Endothelial cell of umbilical vein (primary cell): ENCODE results near the gene BAZ1B. TPM values are rescaled to one million over a fixed set of nuclear protein-coding genes. Genes with fewer than 3 reads are reported as not detected.

ENCODE experiments used
- BruUV-seq: library from RNA; stranded (reverse); fragments of 400-500 nt; replicated peaks from 2 replicates; lab custom pipeline; 2021; lab: Mats Ljungman, UMichigan
- CTCF ChIA-PET: fragments of 300-600, 350-600 bp; sonication (Branson Sonifier 250); formaldehyde crosslinking; loops from one replicate; lab custom pipeline; 2021; ENCODE audit warnings: antibody characterized with exemption, inconsistent platforms; lab: Charles Lee
- POLR2A ChIA-PET: fragments of 300-600, 350-600 bp; sonication (Branson Sonifier 250); formaldehyde crosslinking; loops from one replicate; lab custom pipeline; 2021; ENCODE audit warnings: antibody characterized with exemption, inconsistent platforms; lab: Charles Lee
- DNase-seq: peaks from one replicate; pipeline ENCODE4 v3.0.0-alpha.2; 2011; ENCODE audit warnings: low read depth, low spot score
- FAIRE-seq: peaks from 2 replicates; lab custom pipeline; 2011; peaks lifted over from hg19 to GRCh38; lab: Jason Lieb, UNC
- H2AFZ ChIP-seq: 2 replicates; pipeline ENCODE4 v1.6.0; 2012; ENCODE audit warnings: low read depth, low read length, control low read depth, inconsistent platforms
- H3K27ac ChIP-seq: 2 replicates; pipeline ENCODE4 v1.5.1; 2011; ENCODE audit warnings: low read depth, mild to moderate bottlenecking, control low read depth, low read length, moderate library complexity; ENCODE audit not compliant: insufficient read depth
- H3K27me3 ChIP-seq, 2 experiments: 2 replicates each; pipeline versions ENCODE4 v1.6.0 to v1.6.1; 2011; ENCODE audit warnings: low read length in 2 of 2, mixed read lengths in 1 of 2; ENCODE audit not compliant: control insufficient read depth in 2 of 2, insufficient read depth in 2 of 2
- H3K36me3 ChIP-seq, 2 experiments: 2 replicates in 1 of 2; 3 replicates in 1 of 2; pipeline ENCODE4 v1.5.1; 2011; ENCODE audit warnings: low read length in 2 of 2, mild to moderate bottlenecking in 1 of 2, moderate library complexity in 1 of 2; ENCODE audit not compliant: control insufficient read depth in 2 of 2, insufficient read depth in 2 of 2; ENCODE audit errors: extremely low read depth in 1 of 2
- H3K4me1 ChIP-seq: 3 replicates; pipeline ENCODE4 v1.5.1; 2011; ENCODE audit warnings: mild to moderate bottlenecking, low read length; ENCODE audit not compliant: control insufficient read depth, insufficient read depth; ENCODE audit errors: extremely low read depth
- H3K4me2 ChIP-seq: 2 replicates; pipeline ENCODE4 v1.6.1; 2011; ENCODE audit warnings: low read length, control low read depth, mixed read lengths; ENCODE audit not compliant: insufficient read depth
- H3K4me3 ChIP-seq, 3 experiments: fragments of 200-600 bp in 1 of 3; sonication (generic), shearing (Covaris generic) in 1 of 3; replicated peaks in 1 of 3; 2 replicates each; pipeline ENCODE4 v1.5.1; 2011 to 2016; ENCODE audit warnings: control low read depth in 3 of 3, low read length in 3 of 3, mild to moderate bottlenecking in 2 of 3, inconsistent platforms in 1 of 3, low read depth in 1 of 3, moderate library complexity in 1 of 3; ENCODE audit not compliant: insufficient read depth in 1 of 3
- H3K79me2 ChIP-seq: 2 replicates; pipeline ENCODE4 v1.6.0; 2012; ENCODE audit warnings: low read length, inconsistent platforms; ENCODE audit not compliant: control insufficient read depth, insufficient read depth
- H3K9ac ChIP-seq: replicated peaks from 2 replicates; pipeline ENCODE3; 2011; ENCODE audit warnings: low read length, control low read depth; ENCODE audit not compliant: insufficient read depth; ENCODE audit errors: extremely low read depth
- H3K9me1 ChIP-seq: replicated peaks from 3 replicates; pipeline ENCODE4 v1.6.0; 2011; ENCODE audit warnings: mild to moderate bottlenecking, low read length; ENCODE audit not compliant: control insufficient read depth, insufficient read depth; ENCODE audit errors: extremely low read depth
- H3K9me3 ChIP-seq: replicated peaks from 2 replicates; pipeline ENCODE4 v1.5.1; 2012; ENCODE audit warnings: low read length, inconsistent platforms; ENCODE audit not compliant: control insufficient read depth, insufficient read depth
- H4K20me1 ChIP-seq: replicated peaks from 2 replicates; pipeline ENCODE3; 2011; ENCODE audit warnings: mild to moderate bottlenecking, low read length; ENCODE audit not compliant: control insufficient read depth, insufficient read depth; ENCODE audit errors: extremely low read depth
- EZH2 ChIP-seq: IDR thresholded peaks from 2 replicates; pipeline ENCODE4 v1.6.1; 2012; ENCODE audit warnings: borderline replicate concordance, low read depth, mild to moderate bottlenecking, moderate library complexity, low read length, inconsistent platforms; ENCODE audit not compliant: severe bottlenecking
- FOS ChIP-seq: IDR thresholded peaks from 2 replicates; pipeline ENCODE4 v1.6.1; 2011; ENCODE audit warnings: mild to moderate bottlenecking, low read length, moderate library complexity, borderline replicate concordance; ENCODE audit not compliant: insufficient read depth
- GATA2 ChIP-seq: IDR thresholded peaks from 2 replicates; pipeline ENCODE4 v1.7.0; 2011; ENCODE audit warnings: low read depth, mild to moderate bottlenecking, moderate library complexity, mixed read lengths, low read length; ENCODE audit not compliant: insufficient read length, insufficient read depth
- JUN ChIP-seq: IDR thresholded peaks from 2 replicates; pipeline ENCODE4 v1.6.1; 2011; ENCODE audit warnings: borderline replicate concordance, low read depth; ENCODE audit not compliant: insufficient read length, insufficient read depth
- MYC ChIP-seq: IDR thresholded peaks from one replicate; pipeline ENCODE4 v1.6.1; 2011; ENCODE audit warnings: mild to moderate bottlenecking, low read depth, low read length
- POLR2A ChIP-seq: IDR thresholded peaks from 2 replicates; pipeline ENCODE4 v1.6.1; 2012; ENCODE audit warnings: low read depth, mild to moderate bottlenecking, control low read depth, low read length
- POLR2AphosphoS5 ChIP-seq: IDR thresholded peaks from 2 replicates; pipeline ENCODE4 v1.6.1; 2012; ENCODE audit warnings: low read depth, mild to moderate bottlenecking, control low read depth, low read length, moderate library complexity; ENCODE audit not compliant: insufficient read depth
- dilution Hi-C: fragments of 300-500 bp; cut with MboI; formaldehyde crosslinking; loops from one replicate; pipeline ENCODE4 v1.15.0; 2019; ENCODE audit warnings: low sequenced_read_pairs; ENCODE audit not compliant: extremely low pct_ligation_motif_present
- intact Hi-C: fragments of 100-400 bp; cut with micrococcal nuclease; formaldehyde crosslinking; loops from one replicate; pipeline ENCODE4 v1.10.0; 2022
- polyA plus RNA-seq, 4 experiments: library from polyadenylated mRNA; depleted of rRNA in 3 of 4; stranded (reverse) in 3 of 4; unstranded in 1 of 4; fragments of >200 nt; gene quantifications; 2 replicates each; pipeline versions ENCODE4 v1.2.1 to v1.2.3, GENCODE V29; 2011 to 2012; ENCODE audit warnings: missing spikeins in 1 of 4
- total RNA-seq: library from RNA; stranded (reverse); gene quantifications from 2 replicates; pipeline ENCODE4 v1.2.3, GENCODE V29; 2021
- TF ChIP-seq, protein P1 (sequence below): IDR thresholded peaks from 2 replicates; pipeline ENCODE4 v1.6.1; 2011; ENCODE audit not compliant: insufficient read depth, insufficient read length
- TF ChIP-seq, protein P2 (sequence below), 2 donors: IDR thresholded peaks; 1 replicate in 1 of 2; 2 replicates in 1 of 2; pipeline ENCODE4 v1.5.1; 2011; ENCODE audit warnings: low read length in 2 of 2, mild to moderate bottlenecking in 2 of 2, moderate library complexity in 2 of 2, control low read depth in 1 of 2, inconsistent platforms in 1 of 2, low read depth in 1 of 2; ENCODE audit not compliant: insufficient read depth in 1 of 2; ENCODE audit errors: extremely low read depth in 1 of 2

BAZ1B gene
- total and polyA plus RNA-seq, 2 donors (not counting 3 experiments of a cell fraction or from before 2014, with no cell fraction given): 16.2 to 74.7 TPM

DNA sequence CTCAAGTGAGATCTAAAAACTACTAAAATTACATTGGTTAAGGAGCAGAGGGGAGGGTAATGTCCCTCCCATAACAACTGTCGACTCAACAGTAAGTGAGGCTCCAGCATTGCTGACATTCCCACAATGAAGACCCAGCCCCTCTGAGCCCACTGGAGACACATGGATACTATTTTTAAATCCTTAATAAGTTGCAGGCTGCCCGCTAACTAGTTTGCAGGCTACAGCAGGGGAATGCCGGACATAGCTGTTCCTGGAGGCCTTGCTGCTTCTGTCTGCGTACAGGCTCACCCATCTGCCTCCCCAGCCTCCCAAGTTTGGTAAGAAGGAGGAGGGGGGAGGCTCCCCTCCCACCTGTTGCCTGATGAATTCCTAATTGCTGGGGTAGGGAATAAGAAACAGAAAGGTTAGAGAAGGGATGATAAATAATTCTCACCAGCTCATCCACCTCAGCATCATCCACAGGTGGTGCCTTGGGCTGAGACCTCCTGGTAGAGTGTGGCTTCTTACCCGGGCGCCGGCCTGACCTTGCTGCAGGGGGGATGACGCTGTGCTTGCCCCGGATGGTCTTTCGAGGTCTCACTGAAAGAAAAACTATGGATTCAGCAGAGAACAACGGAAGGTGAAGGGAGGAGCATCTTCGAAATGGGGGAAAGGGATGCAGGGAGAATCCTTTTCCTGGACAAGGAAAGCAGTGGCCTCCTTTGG is 78.4 kb downstream of the BAZ1B start:
- intact Hi-C loops (no loop called here), dilution Hi-C loops (no loop called here)
- CTCF ChIA-PET: interaction anchor here (0.8 kb wide), 1 partner anchor 8 kb away, joined by 3 read pairs; no protein-coding TSS in a partner anchor
- POLR2A ChIA-PET: no interaction called here
- Histone ChIP-seq H3K9me1 (no peaks in the 10 kb centered on the region), H3K27me3 (no peaks in the 10 kb centered on the region), H3K9ac (no peak overlapping the region), H2AFZ (no peak overlapping the region), H3K36me3 (peaks cover 47 to 58% of the 10 kb centered on the region in 2 experiments), H3K79me2 (peaks cover 2% of the 10 kb centered on the region), H4K20me1 (peaks cover 3% of the 10 kb centered on the region), H3K27ac (no peak overlapping the region), H3K9me3 (no peaks in the 10 kb centered on the region), H3K4me2 (no peak overlapping the region), H3K4me3 (no peak overlapping the region), H3K4me1 (no peaks in the 10 kb centered on the region)
- no peak for DNase-seq
- TF ChIP-seq, protein P1, sequence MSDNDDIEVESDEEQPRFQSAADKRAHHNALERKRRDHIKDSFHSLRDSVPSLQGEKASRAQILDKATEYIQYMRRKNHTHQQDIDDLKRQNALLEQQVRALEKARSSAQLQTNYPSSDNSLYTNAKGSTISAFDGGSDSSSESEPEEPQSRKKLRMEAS: no peak
- TF ChIP-seq EZH2: no peak
- TF ChIP-seq JUN: no peak
- TF ChIP-seq, protein P2, sequence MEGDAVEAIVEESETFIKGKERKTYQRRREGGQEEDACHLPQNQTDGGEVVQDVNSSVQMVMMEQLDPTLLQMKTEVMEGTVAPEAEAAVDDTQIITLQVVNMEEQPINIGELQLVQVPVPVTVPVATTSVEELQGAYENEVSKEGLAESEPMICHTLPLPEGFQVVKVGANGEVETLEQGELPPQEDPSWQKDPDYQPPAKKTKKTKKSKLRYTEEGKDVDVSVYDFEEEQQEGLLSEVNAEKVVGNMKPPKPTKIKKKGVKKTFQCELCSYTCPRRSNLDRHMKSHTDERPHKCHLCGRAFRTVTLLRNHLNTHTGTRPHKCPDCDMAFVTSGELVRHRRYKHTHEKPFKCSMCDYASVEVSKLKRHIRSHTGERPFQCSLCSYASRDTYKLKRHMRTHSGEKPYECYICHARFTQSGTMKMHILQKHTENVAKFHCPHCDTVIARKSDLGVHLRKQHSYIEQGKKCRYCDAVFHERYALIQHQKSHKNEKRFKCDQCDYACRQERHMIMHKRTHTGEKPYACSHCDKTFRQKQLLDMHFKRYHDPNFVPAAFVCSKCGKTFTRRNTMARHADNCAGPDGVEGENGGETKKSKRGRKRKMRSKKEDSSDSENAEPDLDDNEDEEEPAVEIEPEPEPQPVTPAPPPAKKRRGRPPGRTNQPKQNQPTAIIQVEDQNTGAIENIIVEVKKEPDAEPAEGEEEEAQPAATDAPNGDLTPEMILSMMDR (IDR thresholded peaks at IDR 0.05; ENCODE audit: extremely low read depth in 1 of 2, insufficient read depth in 1 of 2, low read depth in 1 of 2, low read length in 2 of 2): no peak
- no peak for TF ChIP-seq POLR2A
- no peak for TF ChIP-seq POLR2AphosphoS5
- TF ChIP-seq GATA2: no peak
- no peak for TF ChIP-seq FOS
- TF ChIP-seq MYC: no peak
- no TSS peak for BruUV-seq
- no peak for FAIRE-seq
